ENCODE measurements around the gene ABCC12. TPM values are rescaled to one million over a fixed set of nuclear protein-coding genes. Genes with fewer than 3 reads are reported as not detected.
"Not testable (repeated sequence)": the region's sequence is repeated elsewhere in the genome, so short reads cannot be mapped to it uniquely, and the experiment has no call there.

ABCC12 gene
- total RNA-seq, 1 experiment from 2014 or later: not detected

GRCh38 chr16:48182979-48183537 lies 27.3 kb upstream of the ABCC12 start:
- H3K27me3 ChIP-seq (ENCODE audit: insufficient read depth, low read length): no peaks in the 10 kb centered on the region
- DNase-seq (ENCODE audit: low read depth, low spot score) (no peak), ATAC-seq (no peak)
- H3K4me3 ChIP-seq (replicated peaks in 1 of 2; ENCODE audit: low read depth in 1 of 2, low read length in 2 of 2): no peak overlapping the region
- no peak overlapping the region for H3K4me2 ChIP-seq (ENCODE audit: low read length)
- no peaks in the 10 kb centered on the region for H3K9me3 ChIP-seq (ENCODE audit: control insufficient read depth in 1 of 2, insufficient read depth in 1 of 2, low read depth in 1 of 2, low read length in 2 of 2)
- no peaks in the 10 kb centered on the region for H3K36me3 ChIP-seq (ENCODE audit: control insufficient read depth in 1 of 2, insufficient read depth in 2 of 2, low read length in 2 of 2)
- no peaks in the 10 kb centered on the region for H4K20me1 ChIP-seq (ENCODE audit: insufficient read depth)
- H3K4me1 ChIP-seq (ENCODE audit: control insufficient read depth in 1 of 2, insufficient read depth in 2 of 2, low read length in 2 of 2): no peaks in the 10 kb centered on the region
- no peaks in the 10 kb centered on the region for H3K79me2 ChIP-seq (ENCODE audit: insufficient read depth, low read length)
- H3K9ac ChIP-seq (ENCODE audit: low read length): no peak overlapping the region
- H3K9me2 ChIP-seq (ENCODE audit: insufficient read depth): no peaks in the 10 kb centered on the region
- BruUV-seq (replicated peaks): no TSS peak
- ChIA-PET RAD21 (ENCODE audit: low non-redundant PET in 1 of 2, low total read pairs in 2 of 2, uncharacterized antibody in 2 of 2, unreplicated experiment in 2 of 2) (no interaction called here), POLR2A (no interaction called here), CTCF (interaction anchor here (1.1 kb wide), 1 partner anchor 18 kb away, joined by 3 read pairs; no protein-coding TSS in a partner anchor)
- intact Hi-C loops (cut with micrococcal nuclease): no loop called here
- TF ChIP-seq JUND (IDR thresholded peaks at IDR 0.05): no peak
- TF ChIP-seq YY1 (IDR thresholded peaks at IDR 0.05; ENCODE audit: extremely low read depth, insufficient replicate concordance, low read depth, low read length): no peak
- no peak for TF ChIP-seq RAD21 (IDR thresholded peaks at IDR 0.05; ENCODE audit: low read depth)
- TF ChIP-seq FOSL1 (IDR thresholded peaks at IDR 0.05; ENCODE audit: low read depth): no peak
- TF ChIP-seq POLR2A (IDR thresholded peaks at IDR 0.05; ENCODE audit: borderline replicate concordance, extremely low read depth, insufficient read depth, insufficient read length): no peak
- no peak for TF ChIP-seq ELF1 (IDR thresholded peaks at IDR 0.05; ENCODE audit: borderline replicate concordance, low read depth)
- no peak for TF ChIP-seq EGR1 (IDR thresholded peaks at IDR 0.05; ENCODE audit: low read depth)
- TF ChIP-seq SIN3A (IDR thresholded peaks at IDR 0.05; ENCODE audit: low read depth): no peak
- no peak for TF ChIP-seq ZFX (IDR thresholded peaks at IDR 0.05)
- no peak for TF ChIP-seq REST (IDR thresholded peaks at IDR 0.05; ENCODE audit: low read depth)
- no peak for TF ChIP-seq ATF3 (IDR thresholded peaks at IDR 0.05)
- no peak for TF ChIP-seq EZH2phosphoT487 (IDR thresholded peaks at IDR 0.05; ENCODE audit: borderline replicate concordance)
- no peak for TF ChIP-seq TCF7L2 (IDR thresholded peaks at IDR 0.05; ENCODE audit: borderline replicate concordance, extremely low read depth, insufficient read depth, insufficient read length)
- H2AFZ ChIP-seq (ENCODE audit: low read depth, low read length, poor library complexity, severe bottlenecking): no peak overlapping the region
- H3K27ac ChIP-seq (ENCODE audit: low read depth, low read length): no peak overlapping the region

GRCh38 chr16:48181746-48182520 lies 26.1 kb upstream of the ABCC12 start:
- CTCF ChIA-PET; intact Hi-C loops (cut with micrococcal nuclease); POLR2A ChIA-PET; H3K9me2 ChIP-seq (ENCODE audit: insufficient read depth); H3K4me3 ChIP-seq (replicated peaks in 1 of 2; ENCODE audit: low read depth in 1 of 2, low read length in 2 of 2); RAD21 ChIA-PET (ENCODE audit: low non-redundant PET in 1 of 2, low total read pairs in 2 of 2, uncharacterized antibody in 2 of 2, unreplicated experiment in 2 of 2); H3K9ac ChIP-seq (ENCODE audit: low read length); H3K36me3 ChIP-seq (ENCODE audit: control insufficient read depth in 1 of 2, insufficient read depth in 2 of 2, low read length in 2 of 2); H3K27ac ChIP-seq (ENCODE audit: low read depth, low read length); ATAC-seq; H4K20me1 ChIP-seq (ENCODE audit: insufficient read depth); H3K4me2 ChIP-seq (ENCODE audit: low read length); H3K9me3 ChIP-seq (ENCODE audit: control insufficient read depth in 1 of 2, insufficient read depth in 1 of 2, low read depth in 1 of 2, low read length in 2 of 2); BruUV-seq (replicated peaks); H3K79me2 ChIP-seq (ENCODE audit: insufficient read depth, low read length); H3K4me1 ChIP-seq (ENCODE audit: control insufficient read depth in 1 of 2, insufficient read depth in 2 of 2, low read length in 2 of 2); H2AFZ ChIP-seq (ENCODE audit: low read depth, low read length, poor library complexity, severe bottlenecking); H3K27me3 ChIP-seq (ENCODE audit: insufficient read depth, low read length); DNase-seq (ENCODE audit: low read depth, low spot score): not testable (repeated sequence)

All from HCT116 (cell line).